ENCODE data around the gene XCL1. TPM values are rescaled to one million over a fixed set of nuclear protein-coding genes. Genes with fewer than 3 reads are reported as not detected.
A peak's percentile ranks its signal among the peaks of the same experiment; 100 is the strongest.

Gene XCL1
- total and polyA plus RNA-seq, 2 of the 13 experiments (the other 11 are each of a cell fraction or from before 2014, with no cell fraction given), result 2.5 to 7.6 TPM

DNA sequence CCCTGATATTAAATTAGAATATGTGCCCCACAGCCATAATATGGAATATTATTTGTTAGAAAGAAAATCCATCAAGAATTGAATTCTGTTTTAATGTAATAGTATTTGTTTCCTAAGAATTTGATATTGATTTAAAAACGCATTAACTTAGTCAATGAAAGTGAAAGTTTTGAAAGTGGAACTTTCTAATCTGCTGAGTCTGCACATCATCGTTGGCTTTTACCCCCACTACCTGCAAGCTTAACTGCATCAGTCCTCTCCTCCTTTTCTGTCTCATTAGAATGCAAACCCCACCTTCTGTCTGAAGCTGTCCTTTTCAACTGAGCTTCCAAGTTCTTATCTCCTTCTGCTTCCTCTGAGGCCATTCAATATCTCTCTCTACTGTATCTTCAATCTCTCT, 42.5 kb downstream of the XCL1 start:
- no TSS peak for BruUV-seq (replicated peaks)
- DNase-seq (ENCODE audit: low spot score) (no peak), ATAC-seq (no peak), FAIRE-seq (no peak)
- 14% methylated on average over 2 of the region's 2 CpGs for WGBS (ENCODE audit: low lambda C conversion rate)
- Histone ChIP-seq H3K79me2 (ENCODE audit: insufficient read depth, low read length) (no peaks in the 10 kb centered on the region), H3K36me3 (replicated peaks in 1 of 2; ENCODE audit: control insufficient read depth in 1 of 2, insufficient read depth in 2 of 2, low read length in 2 of 2) (no peaks in the 10 kb centered on the region), H3K9ac (ENCODE audit: insufficient read depth, low read depth, low read length) (no peak overlapping the region), H2AFZ (ENCODE audit: low read length) (no peak overlapping the region), H3K9me3 (ENCODE audit: low read length) (no peaks in the 10 kb centered on the region), H3K27me3 (ENCODE audit: control insufficient read depth in 1 of 2, insufficient read depth in 2 of 2, low read length in 2 of 2) (no peaks in the 10 kb centered on the region; a peak in 3 of 5 replicates), H3K4me1 (ENCODE audit: insufficient read depth, low read length) (no peaks in the 10 kb centered on the region), H4K20me1 (ENCODE audit: insufficient read depth, low read length) (no peaks in the 10 kb centered on the region), H3K27ac (ENCODE audit: extremely low read length, insufficient read depth, low read length) (no peak overlapping the region), H3K4me3 (replicated peaks in 1 of 3; ENCODE audit: insufficient read depth in 1 of 3, low read depth in 2 of 3, low read length in 3 of 3) (no peak overlapping the region), H3K4me2 (ENCODE audit: low read depth, low read length) (no peak overlapping the region)
- intact Hi-C loops (cut with micrococcal nuclease; ENCODE audit: unreplicated experiment), result no loop called here
- in situ Hi-C loops (cut with HindIII; ENCODE audit: extremely low pct_ligation_motif_present, low pct_unique_long_range_greater_than_20kb), result no loop called here
- ChIA-PET CTCF (ENCODE audit: low intra/inter-chr PET ratio, low total read pairs) (no interaction called here), POLR2A (no interaction called here)
- TF ChIP-seq HMGXB3 (CRISPR knock-in tag; IDR thresholded peaks at IDR 0.05; ENCODE audit: borderline replicate concordance), result no peak
- TF ChIP-seq MAFK (conservative IDR thresholded peaks at IDR 0.05 in 1 of 2, IDR thresholded peaks at IDR 0.05 in 1 of 2; ENCODE audit: low read length in 2 of 2), result peak; percentile 77 to 91
- TF ChIP-seq CREBL2 (CRISPR knock-in tag; IDR thresholded peaks at IDR 0.05; ENCODE audit: borderline replicate concordance), result no peak
- TF ChIP-seq ISX (CRISPR knock-in tag; conservative IDR thresholded peaks at IDR 0.05), result no peak
- TF ChIP-seq ZNF331 (CRISPR knock-in tag; IDR thresholded peaks at IDR 0.05), result no peak
- peak; percentile 82 for TF ChIP-seq MAFF (IDR thresholded peaks at IDR 0.05; ENCODE audit: low read depth, low read length)
